Progenitor cell of endocrine pancreas (in vitro differentiated cells): Measurements from ENCODE around the gene MYO18A. TPM values are rescaled to one million over a fixed set of nuclear protein-coding genes. Genes with fewer than 3 reads are reported as not detected.
"Not testable (repeated sequence)": the region's sequence is repeated elsewhere in the genome, so short reads cannot be mapped to it uniquely, and the experiment has no call there.

Experiments
- DNase-seq: peaks from one replicate; pipeline ENCODE4 v3.0.0; 2021; ENCODE audit warnings: low spot score; ENCODE audit not compliant: unreplicated experiment
- H3K27ac Mint-ChIP-seq: 2 replicates; pipeline ENCODE4 v1.8.0; 2021; ENCODE audit warnings: mild to moderate bottlenecking, moderate library complexity, mixed read lengths
- H3K27me3 Mint-ChIP-seq: 2 replicates; pipeline ENCODE4 v1.8.0; 2021; ENCODE audit warnings: mixed read lengths
- H3K36me3 Mint-ChIP-seq: 2 replicates; pipeline ENCODE4 v1.8.0; 2022; ENCODE audit warnings: mixed read lengths; ENCODE audit not compliant: insufficient read depth
- H3K4me1 Mint-ChIP-seq: 2 replicates; pipeline ENCODE4 v1.8.0; 2021; ENCODE audit warnings: low read depth, mixed read lengths
- H3K4me3 Mint-ChIP-seq: 2 replicates; pipeline ENCODE4 v1.8.0; 2021; ENCODE audit warnings: low read depth, mild to moderate bottlenecking, moderate library complexity, mixed read lengths
- H3K9me3 Mint-ChIP-seq: 2 replicates; pipeline ENCODE4 v1.8.0; 2021; ENCODE audit warnings: low read depth, mixed read lengths
- CTCF ChIP-seq: fragments of 200-600 bp; sonication (generic); IDR thresholded peaks from one replicate; pipeline ENCODE4 v1.5.0; 2021; ENCODE audit warnings: antibody characterized with exemption, mild to moderate bottlenecking; ENCODE audit not compliant: unreplicated experiment
- total RNA-seq: library from RNA; stranded (reverse); gene quantifications from 2 replicates; pipeline ENCODE4 v1.2.1, GENCODE V29; 2021

The MYO18A gene
- total RNA-seq, 1 donor from 2014 or later = 75.7 TPM

- Mint-ChIP-seq H3K27ac (no peak overlapping the region), H3K27me3 (peaks cover 5% of the 10 kb centered on the region), H3K4me3 (no peak overlapping the region), H3K4me1 (peaks cover 3% of the 10 kb centered on the region), H3K9me3 (no peaks in the 10 kb centered on the region), H3K36me3 (no peaks in the 10 kb centered on the region)
- no peak for DNase-seq
- no peak for TF ChIP-seq CTCF
These were observed 32.0 kb upstream of the MYO18A start for GRCh38 chr17:29212094-29212631.

DNA sequence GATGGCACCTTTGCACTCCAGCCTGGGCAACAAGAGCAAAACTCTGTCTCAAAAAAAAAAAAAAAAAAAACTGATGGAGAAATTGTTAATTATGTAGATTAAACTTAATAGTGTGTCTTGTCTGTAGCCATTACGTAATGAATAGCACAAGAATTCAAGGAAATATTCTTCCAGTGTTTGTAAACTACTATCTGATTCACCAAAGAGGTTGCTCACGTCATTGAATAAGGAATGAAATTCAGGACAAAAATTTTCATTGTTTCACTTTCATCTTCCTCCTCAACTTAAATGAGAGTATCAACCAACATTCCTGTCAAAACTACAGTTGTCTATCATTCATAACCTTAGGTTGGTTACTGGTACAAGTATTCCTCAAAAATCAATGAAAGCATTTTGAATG, 30.7 kb upstream of the MYO18A start:
- no peak for TF ChIP-seq CTCF
- no peaks in the 10 kb centered on the region for H3K27me3 Mint-ChIP-seq
- no peak overlapping the region for H3K4me3 Mint-ChIP-seq
- no peaks in the 10 kb centered on the region for H3K9me3 Mint-ChIP-seq
- DNase-seq = no peak
- no peak overlapping the region for H3K27ac Mint-ChIP-seq
- H3K4me1 Mint-ChIP-seq = no peaks in the 10 kb centered on the region
- no peaks in the 10 kb centered on the region for H3K36me3 Mint-ChIP-seq

- no peak for TF ChIP-seq CTCF
- Mint-ChIP-seq H3K4me3 (no peak overlapping the region), H3K27me3 (no peaks in the 10 kb centered on the region), H3K4me1 (no peaks in the 10 kb centered on the region), H3K27ac (no peak overlapping the region), H3K9me3 (no peaks in the 10 kb centered on the region), H3K36me3 (no peaks in the 10 kb centered on the region)
- DNase-seq = no peak
These were observed 28.9 kb upstream of the MYO18A start for GRCh38 chr17:29209073-29209472.

DNA sequence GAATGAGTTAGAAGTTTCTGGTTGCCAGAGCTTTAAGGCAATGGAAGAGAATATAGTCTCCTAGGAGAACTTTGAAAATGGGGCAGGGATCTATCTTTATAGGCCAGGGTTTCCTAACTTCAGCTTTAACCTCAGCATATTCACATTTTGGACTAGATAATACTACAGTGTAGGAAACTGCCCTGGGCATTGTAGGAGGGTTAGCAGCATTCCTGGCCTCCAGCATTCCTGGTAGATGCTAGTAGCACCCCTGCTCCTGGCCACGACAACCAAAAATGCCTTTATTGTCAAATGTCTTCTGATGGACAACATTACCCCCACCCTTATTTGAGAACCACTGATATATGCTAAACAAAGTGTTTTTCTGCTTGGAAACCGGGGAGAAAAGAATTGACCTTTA, 27.8 kb upstream of the MYO18A start:
- Mint-ChIP-seq H3K27ac (no peak overlapping the region), H3K36me3 (no peaks in the 10 kb centered on the region), H3K27me3 (peaks cover 3% of the 10 kb centered on the region), H3K4me3 (no peak overlapping the region), H3K9me3 (no peaks in the 10 kb centered on the region), H3K4me1 (no peaks in the 10 kb centered on the region)
- TF ChIP-seq CTCF = no peak
- no peak for DNase-seq

DNA sequence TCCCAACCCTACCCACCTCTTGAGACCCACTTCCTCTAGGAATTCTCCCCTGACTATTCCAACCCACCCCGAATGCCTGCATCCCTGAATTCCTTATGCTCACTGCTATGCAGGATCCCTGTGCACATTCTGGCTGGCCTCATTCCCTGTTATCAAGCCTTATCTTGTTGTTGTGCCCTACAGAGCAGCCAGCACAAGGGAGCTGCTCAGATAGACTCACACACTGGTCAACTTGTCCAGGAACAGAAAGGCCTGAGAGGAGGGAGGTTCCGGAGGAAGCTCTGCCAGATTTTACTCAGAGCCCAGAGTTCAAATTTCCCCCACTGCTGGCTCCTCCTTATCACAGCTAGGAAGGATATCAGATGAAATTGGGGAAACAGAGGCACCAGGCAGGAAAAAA, 24.8 kb upstream of the MYO18A start:
- Mint-ChIP-seq H3K4me3 (no peak overlapping the region), H3K4me1 (no peaks in the 10 kb centered on the region), H3K27ac (no peak overlapping the region), H3K9me3 (no peaks in the 10 kb centered on the region), H3K27me3 (peaks cover 9% of the 10 kb centered on the region), H3K36me3 (no peaks in the 10 kb centered on the region)
- DNase-seq = no peak
- no peak for TF ChIP-seq CTCF

DNA sequence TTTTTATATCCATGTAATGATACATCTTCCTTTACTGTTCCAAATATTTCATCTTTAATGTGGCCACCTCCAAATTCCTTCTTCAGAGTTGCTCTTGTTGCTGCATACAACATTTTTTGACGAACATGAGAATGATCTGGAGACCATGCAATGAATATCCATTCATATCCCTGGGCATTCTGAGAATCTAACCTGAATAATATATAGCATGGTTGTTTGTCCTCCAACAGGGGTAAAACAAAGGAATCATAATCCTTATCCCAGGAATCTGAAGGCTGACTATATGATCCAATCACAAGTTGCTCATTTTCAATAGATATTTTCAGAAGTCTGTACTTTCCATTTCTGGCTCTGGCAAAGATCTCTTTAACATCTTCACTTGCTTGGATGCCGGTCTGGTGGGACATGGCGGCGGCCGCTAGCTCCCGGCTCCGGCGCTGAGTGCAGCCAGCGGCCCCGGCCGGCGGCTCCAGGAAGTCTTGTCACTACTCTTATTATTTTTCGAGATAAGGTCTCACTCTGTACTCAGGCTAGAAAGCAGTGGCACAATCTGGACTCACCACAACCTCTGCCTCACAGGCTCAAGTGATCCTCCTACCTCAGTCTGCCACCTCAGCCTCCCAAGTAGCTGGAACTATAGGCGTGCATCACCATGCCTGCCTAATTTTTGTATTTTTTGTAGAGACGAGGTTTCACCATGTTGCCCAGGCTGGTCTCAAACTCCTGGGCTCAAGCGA, 24.0 kb upstream of the MYO18A start:
- H3K36me3 Mint-ChIP-seq, H3K9me3 Mint-ChIP-seq, H3K27ac Mint-ChIP-seq, H3K4me3 Mint-ChIP-seq, H3K4me1 Mint-ChIP-seq, DNase-seq: not testable (repeated sequence)
- peaks cover 12% of the 10 kb centered on the region for H3K27me3 Mint-ChIP-seq
